Activated CD8-positive, alpha-beta memory T cell treated with anti-CD3 and anti-CD28 coated beads for 48 hours (primary cell): ENCODE measurements around the gene GALNT12.

Source experiments
- DNase-seq, 3 experiments: peaks; one replicate each; pipeline ENCODE4 v3.0.0-alpha.2; 2020; ENCODE audit warnings: low read depth in 2 of 3, low spot score in 2 of 3

GALNT12 gene

DNA sequence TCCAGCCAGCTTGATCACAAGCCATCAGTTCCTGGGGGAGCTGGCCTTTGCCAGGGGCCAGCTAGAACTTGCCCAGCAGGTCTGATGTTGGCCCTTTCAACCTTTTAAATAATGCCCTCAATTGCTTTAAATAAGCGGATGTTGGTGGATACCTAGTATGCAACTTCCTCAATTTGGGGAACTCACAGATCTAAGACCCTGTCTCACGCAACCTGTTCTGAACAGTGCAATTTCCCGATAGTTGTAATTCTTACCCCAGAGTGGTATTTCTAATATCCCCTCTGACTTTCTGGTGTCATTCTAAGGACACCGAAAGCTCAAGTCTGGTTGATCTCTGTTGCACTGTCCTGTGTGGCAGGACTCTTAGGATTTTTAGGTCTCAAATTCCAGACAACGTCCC is 23.1 kb downstream of the GALNT12 start:
- DNase-seq: no peak

DNA sequence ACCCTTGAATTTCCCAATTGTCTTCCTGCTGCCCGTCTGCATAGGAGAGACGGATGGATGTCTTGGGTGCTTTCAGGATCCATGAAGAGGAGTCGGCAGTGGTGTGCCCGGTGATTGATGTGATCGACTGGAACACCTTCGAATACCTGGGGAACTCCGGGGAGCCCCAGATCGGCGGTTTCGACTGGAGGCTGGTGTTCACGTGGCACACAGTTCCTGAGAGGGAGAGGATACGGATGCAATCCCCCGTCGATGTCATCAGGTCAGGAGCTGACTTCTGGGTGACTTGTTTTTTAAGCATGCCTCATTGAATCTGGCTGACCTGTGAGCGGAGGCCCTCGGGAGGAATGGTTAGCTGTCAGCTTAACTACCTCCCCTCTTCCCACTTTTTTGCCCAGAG is 24.2 kb downstream of the GALNT12 start:
- no peak for DNase-seq

DNA sequence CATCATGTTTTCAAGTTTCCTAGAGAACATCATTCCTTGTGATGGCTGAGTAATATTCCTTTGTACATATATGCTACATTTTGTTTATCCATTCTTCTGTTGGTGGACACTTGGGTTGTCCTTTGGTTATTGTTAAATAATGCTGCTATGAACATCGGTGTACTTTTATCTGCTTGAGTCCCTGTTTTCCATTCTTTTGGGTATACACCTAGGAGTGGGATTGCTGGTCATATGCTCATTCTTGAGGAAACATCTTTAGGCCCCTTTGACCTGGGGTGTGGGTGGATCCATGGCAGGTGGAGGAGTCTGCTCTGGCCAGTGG is 25.3 kb downstream of the GALNT12 start:
- no peak for DNase-seq

DNA sequence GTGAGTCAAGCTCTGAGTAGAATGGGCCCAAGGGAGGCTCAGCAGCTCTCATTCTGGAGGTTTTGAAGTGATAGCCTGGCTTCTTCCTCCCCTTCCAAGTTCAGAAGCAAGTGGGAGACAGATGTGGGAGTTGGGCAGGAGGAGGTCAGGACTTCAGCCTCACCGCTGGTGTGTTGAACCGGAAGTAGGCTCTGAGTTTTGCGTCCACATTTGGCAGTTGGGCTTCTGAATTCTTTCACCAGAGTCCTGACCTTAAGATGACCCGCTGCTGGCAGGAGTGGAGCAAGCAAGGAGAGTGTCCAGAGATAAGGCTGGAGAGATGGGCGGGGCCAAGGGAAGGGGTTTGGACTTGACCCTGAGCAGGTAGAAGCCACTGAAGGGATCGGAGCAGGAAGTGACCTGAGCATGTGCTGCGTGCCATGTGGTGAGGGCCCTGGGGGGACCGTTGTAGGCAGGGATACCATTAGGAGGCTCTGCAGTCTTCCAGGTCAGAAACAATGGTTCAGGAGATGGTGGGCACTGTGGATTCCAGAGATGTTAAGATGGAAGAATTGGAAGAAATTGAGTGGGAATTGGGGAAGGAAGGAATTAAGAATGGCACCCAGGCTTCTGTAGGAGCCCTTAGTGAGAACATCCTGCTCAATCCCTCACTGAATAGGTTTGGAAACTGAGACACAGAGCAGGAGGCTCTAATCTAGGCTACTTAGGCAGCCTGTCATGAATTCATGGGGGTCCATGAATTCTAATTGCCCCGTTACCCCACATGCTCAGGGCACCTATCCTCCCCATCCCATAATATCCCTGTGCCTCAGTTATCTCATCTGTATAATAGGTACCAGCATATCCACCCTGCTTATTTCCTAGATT is 25.9 kb downstream of the GALNT12 start:
- no peak for DNase-seq

DNA sequence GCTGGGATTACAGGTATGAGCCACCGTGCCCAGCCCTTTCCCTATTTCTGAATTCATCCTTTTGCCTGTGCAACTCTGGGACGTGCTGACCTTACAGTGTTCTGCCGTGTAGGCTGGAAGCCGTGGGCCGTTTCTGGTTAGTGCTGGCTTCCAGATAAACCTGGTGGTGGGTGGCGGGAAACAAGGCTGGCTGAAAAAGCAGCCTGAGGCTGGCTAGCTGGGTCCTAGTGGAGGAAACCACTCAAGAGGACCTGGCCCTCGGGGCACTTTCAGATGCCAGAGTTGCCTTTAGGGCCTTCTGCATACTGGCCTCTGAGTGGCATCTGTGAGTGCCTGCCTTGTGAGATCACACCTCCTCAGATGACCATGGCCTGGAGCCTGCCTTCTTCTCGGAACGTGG is 26.9 kb downstream of the GALNT12 start:
- no peak for DNase-seq

DNA sequence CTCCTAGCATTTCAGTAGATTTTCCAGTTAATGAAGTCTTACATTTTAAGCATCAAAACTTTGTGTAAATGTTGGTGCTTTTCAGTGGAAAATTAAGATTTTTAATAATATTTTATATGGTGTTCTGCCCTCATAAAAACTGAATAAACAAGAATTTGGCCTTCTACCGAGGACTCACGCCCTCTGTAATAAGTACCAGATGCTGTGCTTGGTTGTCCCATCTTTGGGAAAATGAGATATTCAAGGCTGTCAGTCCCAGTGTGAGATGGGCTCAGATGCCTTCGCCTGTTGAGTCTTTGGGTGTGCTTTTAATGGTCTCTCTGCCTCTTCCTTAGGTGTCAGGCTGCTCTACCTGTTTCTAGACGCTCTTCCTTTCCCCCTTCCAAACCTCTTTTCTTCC is 28.7 kb downstream of the GALNT12 start:
- no peak for DNase-seq

DNA sequence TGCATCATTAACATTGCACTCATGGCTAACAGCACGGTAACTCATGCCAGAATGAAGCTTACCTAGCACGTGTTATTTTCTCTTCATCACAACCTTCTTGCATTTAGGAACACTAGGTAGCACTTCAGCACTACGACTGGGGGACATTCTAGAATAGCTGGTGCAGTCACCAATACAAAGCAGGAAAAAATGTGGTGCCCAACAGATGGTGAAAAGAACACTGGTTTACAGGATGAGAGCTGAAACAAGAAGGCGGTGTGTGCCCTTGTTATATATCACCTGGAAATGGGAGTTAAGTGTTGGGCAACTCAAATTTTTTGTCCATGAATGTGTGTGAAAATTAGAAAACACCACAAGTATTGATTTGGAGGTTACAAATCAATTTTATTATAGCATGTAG is 30.0 kb downstream of the GALNT12 start:
- no peak for DNase-seq

DNA sequence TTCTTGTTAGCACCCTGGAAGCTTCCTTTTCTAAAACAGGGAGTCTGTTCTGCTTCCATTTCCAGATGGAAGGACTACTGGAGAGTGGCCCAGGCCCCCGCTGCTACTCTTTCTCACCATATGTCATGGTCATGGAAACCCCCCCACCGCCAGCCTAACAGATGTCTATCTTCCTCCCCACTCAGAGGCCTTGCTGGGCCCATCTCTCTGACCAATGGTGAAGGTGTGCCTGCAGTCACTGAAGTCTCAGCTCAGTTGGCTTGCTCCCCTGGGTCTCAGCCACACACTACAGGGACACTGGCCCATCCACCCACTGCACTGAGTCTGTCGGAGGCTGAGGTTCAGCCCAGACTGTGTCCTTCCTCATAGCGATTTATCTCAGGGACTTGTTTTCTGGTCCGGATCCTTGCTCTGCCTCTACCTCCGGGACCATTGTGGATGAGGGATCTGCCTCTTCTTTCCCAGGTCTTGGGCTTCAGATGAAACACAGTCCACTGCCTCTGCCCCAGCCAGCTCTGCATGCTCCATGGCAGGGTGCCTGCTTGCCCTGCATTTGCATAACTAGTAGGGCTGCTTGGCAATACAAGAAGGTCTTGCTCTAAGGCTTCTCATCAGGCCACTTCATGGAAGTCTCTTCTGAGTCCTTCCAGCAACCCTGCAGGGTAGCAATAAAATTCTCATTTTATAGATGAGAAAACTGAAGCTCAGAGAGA is 30.8 kb downstream of the GALNT12 start:
- DNase-seq: no peak

DNA sequence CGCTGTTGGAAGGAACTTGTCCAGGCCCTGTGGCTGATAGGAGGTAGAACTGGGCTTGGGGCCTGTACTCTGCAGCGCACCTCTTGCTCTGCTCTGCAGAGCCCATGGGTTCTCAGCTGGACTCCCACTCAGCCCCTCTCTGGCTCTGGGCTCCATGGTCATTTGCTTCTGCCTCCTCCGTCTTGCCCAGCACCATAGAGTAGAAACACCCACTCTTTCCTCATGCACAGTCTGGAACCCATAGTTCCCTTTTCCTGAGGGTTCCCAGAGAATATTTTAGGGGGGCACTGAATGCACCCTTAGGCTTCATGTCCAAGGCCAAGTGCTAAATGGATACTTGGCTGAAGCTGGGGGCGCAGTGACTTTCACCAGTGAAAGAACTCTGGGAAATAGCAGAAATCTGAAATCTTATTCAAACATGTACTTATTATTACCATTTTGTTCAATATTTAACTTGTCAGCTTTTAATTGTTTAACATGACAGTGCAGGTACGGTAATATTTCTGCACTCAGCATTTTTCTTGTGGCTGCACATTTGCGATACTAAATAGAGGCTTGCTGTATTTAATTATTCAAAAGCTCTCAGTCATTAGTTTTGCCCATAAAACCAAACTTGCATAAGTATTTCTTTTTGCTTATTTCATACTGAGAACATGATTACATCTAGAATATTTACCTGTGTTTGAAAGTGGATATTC is 31.5 kb downstream of the GALNT12 start:
- no peak for DNase-seq

DNA sequence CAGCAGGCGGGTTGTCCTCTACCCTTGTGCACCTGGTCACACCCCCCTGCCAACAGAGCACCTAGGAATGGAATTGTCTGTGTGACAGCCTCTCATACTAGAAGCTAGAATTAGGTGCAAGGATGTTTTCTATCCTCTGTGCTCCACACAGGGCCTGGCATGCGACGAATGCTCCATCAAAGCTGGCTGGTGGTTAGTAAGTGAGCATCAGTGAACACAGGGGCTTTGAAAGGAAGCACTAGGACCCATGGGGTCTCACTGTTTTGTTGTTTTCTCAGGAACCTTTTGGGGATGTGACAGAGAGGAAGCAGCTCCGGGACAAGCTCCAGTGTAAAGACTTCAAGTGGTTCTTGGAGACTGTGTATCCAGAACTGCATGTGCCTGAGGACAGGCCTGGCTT is 32.3 kb downstream of the GALNT12 start:
- DNase-seq: no peak

DNA sequence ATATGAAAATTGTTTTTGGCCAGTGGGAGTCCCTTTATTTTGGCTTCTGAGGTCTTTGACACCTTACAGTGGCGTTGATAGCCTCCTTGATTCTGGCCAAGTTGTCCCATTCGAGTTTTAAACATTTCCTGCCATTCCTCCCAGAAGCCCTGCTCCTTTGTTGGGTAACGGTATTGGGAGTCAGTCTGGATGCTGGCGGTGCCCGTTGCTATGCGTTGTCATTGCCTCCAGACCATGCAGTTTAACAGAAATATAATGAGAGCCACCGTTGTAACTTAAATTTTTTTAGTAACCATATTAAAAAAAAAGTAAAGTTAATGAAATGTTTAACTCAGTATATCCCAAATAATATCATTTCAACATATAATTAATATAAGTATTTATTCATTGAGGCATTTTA is 35.0 kb downstream of the GALNT12 start:
- DNase-seq: no peak

DNA sequence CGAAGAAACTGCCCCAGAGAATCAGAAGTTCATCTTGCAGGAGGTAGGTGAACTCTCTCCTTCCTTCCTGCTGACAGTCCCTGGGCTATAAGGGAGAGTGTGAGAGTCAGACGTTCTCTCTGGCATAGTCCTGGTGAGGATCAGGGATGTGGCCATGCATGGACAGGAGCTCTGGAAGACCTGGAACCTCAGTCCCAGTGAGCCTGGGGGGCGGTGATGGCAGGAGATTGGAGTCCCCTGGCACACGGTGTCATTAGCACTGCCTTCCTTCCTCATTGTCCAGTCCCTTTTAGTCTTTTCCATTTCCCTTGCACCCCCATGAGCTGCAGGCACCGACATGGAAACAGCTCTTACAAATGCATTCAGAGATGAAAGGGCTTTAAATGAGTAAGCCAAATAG is 38.6 kb downstream of the GALNT12 start:
- DNase-seq: no peak

DNA sequence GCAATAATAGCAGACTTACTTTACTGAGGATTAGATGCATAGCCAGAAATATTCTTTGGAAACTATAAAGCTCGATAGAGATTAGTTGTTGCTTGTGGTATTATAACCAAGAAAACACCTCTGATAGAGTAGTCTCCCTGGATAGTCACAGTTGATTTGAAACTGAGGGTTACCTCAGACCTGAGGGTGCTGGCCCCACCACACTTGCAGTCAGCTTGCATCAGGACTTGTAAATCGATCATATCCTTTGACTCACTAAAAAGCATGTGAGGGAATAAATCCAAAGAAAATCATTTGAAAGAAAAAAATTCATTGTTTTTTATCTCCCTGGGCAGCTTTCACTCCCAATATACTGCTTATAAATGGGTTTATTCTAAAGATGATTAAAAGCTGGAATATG is 39.4 kb downstream of the GALNT12 start:
- DNase-seq: no peak

DNA sequence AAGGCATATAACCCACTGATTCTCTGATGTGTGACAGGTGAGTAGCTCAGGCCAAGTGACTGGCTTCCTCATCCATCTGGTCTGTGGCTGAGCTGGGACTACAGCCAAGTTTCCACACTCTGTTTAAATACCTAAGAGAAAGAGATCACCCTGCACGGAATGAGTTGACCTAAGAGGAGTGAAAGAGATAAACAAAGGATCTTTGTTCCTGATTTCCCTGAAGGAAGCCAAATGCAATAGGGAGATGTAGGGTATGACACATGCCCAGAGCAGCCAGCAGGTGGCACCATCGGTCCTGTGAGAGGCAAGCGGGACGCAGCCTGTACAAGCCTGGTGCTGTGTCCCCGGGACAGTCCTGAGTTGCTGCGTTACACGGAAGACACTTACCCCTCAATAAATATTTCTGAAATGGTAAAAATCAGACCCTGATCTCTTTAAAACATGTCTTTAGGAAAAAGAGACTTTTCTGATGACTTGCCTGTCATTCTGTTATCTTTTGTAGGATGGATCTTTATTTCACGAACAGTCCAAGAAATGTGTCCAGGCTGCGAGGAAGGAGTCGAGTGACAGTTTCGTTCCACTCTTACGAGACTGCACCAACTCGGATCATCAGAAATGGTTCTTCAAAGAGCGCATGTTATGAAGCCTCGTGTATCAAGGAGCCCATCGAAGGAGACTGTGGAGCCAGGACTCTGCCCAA is 41.1 kb downstream of the GALNT12 start:
- DNase-seq: peak; percentile 25 to 59 (median 55)

DNA sequence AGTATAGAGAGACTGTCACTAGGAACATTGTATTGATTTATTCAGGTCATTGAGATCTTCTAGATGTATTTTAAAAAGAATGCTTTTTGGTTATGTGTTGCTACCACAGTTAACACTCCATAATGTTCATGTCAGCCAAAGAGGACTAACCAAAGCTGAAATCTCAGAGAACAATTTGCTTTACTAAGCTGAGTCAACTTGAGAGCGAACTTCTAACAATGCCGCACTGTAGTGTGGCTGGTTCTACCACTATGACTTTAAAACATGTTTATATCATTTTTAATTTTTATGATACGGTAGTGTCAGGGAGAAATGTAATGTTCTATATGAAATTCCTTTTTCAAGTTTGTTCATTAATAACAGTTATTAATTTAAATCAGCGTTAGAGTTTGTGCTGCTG is 42.1 kb downstream of the GALNT12 start:
- DNase-seq: no peak

DNA sequence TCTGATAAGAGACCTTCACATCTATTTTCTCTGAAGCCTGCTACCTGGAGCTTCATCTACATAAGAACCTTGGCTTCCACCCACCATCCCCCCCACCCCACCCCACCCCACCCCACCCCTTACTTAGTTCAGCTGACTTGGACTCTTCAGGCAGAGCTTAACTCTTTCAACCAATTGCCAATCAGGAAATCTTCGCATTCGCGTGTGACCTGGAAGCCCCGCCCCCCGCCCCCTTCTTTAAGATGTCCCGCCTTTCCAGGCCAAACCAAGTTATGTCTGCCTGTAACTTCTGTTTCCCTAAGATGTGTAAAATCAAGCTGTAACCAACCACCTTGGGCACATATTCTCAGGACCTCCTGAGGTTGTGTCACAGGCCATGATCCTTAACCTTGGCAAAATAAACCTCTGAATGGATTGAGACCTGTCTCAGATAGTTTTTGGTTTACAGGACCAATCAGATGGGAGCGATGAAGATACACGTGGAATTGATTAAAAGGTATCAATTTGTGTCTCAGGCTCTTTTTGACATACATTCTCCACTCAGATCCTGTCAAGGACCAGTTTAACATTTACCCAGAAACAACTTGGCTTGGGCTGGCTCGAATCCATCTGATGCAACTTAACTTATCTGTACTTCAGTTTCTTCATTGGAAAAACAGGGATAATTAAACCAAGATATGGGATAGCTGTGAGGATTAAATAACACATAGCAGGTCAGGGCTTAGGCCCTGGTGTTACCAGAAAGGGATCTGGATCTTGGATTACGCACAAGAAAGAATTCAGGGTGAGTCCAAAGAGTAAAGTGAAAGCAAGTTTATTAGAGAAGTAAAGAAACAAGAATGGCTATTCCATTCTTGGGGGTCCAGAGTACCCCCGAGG is 43.6 kb downstream of the GALNT12 start:
- DNase-seq: no peak

DNA sequence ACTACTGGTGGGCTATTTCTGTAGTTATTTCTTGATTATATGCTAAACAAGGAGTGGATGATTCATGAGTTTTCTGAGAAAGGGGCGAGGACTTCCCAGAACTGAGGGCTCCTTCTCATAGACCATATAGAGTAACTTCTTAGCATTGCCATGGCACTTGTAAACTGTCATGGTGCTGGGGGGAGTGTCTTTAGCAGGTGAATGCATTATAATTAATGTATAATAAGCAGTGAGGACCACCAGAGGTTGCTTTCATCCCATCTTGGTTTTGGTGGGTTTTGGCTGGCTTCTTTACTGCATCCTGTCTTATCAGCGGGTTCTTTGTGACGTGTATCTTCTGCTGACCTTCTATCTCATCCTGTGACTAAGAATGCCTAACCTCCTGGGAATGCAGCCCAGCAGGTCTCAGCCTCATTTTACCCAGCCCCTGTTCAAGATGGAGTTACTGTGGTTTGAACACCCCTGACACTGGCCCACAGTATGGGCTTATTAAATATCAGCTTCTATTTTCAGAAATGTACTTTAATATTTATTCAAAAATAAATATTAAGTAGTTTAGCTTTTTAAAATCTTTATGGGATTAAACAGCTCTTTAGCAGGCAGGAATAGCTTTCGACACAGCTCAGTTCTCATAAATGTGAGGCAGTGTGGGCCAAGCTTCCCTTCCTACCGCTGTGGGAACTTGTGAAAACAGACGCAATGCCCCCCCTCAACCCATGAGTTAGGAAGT is 44.4 kb downstream of the GALNT12 start:
- peak; percentile 8 to 29 (median 12) for DNase-seq

DNA sequence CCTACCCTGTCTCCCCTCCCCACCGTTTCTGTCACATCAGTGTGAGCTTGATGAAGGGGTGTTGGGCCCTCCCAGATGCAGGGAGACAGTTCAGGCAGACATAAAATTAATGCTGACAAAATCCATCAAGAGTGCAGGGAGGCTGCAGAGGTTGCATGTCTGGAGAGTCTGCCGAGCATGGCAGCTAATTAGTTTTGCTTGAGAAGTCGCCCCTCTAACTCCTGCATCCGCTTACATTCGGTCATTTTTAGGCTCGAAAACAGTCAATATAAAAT is 44.9 kb downstream of the GALNT12 start:
- DNase-seq: no peak

DNA sequence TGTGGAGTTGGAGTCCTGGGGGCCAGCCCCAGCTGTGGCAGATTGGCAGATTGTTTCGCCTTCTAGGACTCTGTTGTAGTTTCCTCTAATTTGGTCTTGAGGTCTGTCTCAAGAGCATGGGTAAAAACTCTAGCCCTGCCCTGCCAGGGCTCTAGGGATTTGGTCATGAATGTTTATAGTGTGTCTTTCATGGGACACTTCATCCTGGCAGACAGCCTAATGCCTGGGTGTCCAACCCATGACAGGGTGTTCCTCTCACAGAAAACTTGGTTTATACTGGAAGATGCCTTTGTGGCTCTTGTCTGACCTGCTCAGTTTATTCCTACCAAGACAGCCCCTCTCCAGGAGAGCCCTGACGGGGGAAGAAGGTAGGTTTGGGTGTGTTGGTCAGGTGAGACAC is 45.5 kb downstream of the GALNT12 start:
- DNase-seq: no peak

DNA sequence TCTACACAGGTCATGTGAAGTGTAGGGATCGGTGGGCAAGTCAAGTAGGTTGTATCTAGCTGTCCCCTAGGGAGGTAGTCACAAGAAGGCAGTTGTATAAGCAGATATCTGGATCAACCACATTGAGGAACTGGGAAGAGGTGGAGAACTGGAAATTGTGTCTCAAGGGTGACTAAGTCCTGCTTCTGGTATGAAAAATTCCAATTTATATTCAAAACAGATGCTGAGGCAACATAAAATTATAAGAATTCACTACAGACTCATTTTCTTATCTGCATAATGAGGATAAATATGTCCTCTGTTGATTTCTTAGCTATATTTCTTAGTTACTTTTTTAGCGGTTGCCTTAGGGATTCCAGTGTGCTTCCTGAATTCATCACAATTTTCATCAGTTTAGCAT is 46.8 kb downstream of the GALNT12 start:
- DNase-seq: no peak
